OCI-M2 (cell line): ENCODE measurements around the gene MOGAT2.
"Not testable (repeated sequence)": the region's sequence is repeated elsewhere in the genome, so short reads cannot be mapped to it uniquely, and the experiment has no call there.

Experiments
- DNase-seq: peaks from one replicate; lab custom pipeline; 2025; ENCODE audit not compliant: unreplicated experiment; lab: John Stamatoyannopoulos, UW

MOGAT2 gene

DNA sequence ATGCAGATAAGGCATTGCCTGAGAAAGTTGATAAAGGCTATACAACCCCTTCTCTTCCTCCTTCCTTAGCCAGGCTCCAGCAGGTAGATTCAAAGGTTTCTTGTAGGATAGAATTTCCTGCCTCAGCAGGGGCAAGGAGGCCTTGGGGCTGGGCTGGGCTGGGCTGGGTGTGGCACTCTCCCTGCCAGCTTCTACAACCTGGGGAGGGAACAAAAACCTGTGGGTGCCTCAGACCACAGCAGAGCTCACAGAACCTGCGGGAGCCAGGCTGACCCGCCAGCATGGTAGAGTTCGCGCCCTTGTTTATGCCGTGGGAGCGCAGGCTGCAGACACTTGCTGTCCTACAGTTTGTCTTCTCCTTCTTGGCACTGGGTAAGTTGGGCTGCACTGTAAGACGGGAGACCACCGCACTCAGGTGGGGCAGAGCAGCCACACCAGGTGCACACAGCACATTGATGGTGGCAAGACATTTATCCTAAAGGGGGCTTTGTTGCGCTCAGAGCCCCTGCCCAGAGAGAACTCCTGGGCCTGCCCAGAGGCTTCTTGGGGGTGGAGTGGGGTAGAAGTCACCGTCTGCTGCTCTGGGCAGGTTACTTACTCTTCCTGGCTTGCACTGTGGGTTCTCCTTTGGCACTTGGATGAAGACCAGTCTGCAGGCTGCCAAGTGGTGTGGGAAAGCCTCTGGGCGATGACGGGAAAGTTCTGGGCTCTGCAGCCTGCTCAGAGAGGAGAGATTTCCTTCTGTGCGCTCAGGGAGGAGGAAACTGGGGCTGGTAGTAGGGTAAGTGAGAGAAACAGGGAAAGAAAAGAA lies at the start of gene MOGAT2:
MOGAT2 (plus strand) TSS at position 231 of the 811 bp plus-strand sequence; CDS start at position 282, 51 bp downstream.
- no peak for DNase-seq

DNA sequence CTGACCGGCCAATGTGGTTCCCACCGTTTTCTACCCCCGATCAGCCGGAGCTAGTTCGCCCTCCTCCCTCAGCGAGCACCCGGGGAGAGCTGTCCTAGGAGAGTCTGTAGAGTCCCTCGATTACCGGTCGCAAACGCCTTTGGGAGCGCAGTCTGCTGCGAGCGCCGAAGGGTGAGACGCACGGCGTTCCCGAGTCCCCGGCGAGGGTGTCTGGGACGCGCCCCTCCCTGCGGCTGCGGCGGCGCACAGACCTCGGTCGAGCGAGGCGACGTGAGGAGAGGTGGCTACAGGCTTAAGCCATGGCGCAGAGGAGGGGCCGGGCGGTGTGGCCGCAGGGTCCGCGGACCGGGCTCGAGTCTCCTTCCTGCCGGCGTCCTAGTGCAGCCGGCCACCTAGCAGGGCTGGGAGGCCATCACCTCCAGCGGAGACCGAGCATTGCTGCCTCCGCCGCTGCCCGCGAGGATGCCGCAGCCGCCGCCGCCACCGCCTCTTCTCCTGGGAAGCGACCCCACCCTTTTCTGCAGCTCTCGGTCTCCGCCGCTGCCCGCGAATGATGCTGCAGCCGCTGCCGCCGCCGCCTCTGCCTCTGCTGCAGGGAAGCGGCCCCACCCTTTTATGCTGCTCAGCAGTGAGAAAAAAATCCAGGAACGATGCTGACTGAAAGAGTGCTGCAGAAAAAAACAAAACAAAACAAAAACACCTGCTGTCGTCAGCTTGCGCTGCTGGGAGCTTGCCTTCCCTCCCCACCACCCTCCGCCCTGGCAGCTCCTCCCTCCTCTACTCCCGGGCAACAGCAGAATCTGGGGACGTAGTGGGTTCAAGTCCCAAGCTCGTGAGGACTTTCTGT lies 49.0 kb upstream of the MOGAT2 start, which contains the start of gene MAP6:
MAP6 (minus strand) TSS at position 588 of the 847 bp plus-strand sequence. CDS start 669 bp downstream, outside the sequence.
- DNase-seq, result no peak

DNA sequence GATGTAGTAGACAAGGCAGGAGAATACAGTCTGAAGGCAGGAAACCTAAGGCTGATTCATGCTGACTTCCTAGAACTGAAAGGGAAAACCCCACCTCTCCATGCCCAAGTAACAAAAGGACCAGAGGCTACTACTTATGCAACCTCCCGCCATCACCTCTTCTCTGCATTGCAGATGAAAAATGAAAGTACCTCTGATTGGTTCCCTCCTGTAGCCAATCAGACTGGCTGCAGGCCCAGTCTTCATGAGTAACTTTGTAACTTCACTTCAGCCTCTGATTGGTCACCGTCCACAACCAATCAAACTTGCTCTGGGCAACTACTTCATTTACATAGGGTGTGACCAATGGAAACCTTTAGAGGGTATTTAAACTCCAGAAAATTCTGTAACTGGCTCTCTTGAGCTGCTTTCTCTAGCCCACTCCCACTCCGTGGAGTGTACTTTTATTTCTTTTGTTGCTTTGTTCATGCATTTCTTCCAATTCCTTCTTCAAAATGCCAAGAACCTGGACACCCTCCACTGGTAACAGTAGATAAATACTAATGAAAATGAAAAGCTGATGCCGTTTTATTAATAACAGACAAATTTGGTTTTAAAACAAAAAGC lies 43.6 kb upstream of the MOGAT2 start:
- no peak for DNase-seq

DNA sequence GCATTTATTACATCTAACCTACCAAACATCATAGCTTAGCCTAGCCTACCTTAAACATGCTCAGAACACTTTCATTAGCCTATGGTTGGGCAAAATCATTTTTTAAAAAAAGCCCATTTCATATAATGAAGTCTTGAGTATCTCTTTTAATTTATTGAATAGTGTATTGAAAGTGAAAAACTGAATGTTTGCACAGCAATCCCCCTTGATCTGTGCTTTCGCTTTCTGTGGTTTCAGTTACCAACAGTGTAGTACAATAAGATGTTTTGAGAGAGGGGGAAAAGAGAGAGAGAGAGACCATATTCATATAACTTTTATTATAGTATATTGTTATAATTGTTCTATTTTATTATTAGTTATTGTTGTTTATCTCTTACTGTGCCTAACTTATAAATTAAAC lies 40.4 kb upstream of the MOGAT2 start:
- DNase-seq, result no peak

DNA sequence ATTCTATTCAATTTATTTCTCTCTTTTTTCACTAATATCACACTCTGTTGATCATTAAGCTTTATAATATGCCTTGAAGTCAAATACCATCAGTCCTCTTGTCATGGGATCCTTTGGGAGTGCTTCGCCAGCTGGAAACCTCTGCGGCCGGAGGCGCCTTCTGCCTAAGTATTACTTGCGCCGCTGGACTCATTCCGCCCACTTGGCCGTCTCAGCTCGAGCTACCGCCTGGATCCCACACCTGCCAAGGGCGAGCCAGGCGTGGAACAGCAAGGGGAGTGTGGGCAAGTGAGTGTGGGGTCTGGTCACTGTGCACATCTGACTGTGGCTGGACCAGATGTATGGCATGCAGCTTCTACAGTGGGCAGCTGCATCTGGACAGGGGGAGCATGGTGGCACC lies 39.7 kb upstream of the MOGAT2 start:
- no peak for DNase-seq

DNA sequence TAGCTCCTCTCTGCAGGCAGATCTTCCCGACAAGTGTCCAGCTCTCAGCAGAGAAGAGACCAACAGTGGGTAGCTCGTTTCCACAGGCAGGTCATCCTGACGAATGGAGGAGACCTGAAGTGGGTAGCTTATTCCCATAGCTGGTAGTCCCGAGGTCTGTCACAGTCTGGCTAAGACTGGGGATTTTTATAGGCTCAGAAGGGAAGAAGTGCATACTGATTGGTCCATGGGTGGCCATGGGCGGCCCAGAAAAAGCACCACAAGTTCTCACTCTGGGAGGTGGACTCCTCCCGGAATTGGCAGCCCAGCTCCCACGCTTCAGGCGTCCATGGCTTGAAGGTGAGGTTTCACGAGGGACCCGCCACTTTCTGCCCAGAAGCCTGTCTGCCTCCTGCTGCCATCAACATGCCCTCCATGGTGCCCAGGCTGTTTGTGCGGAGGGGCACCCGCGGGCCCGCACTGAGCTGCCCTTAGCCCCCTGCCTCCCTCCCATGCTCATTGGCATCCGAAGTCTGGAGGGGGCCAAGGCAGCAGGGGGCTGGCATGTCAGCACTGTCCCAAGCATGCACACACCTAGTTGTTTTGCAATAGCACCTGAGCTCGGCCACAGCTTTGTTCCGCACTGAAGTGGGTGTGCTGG lies 38.9 kb upstream of the MOGAT2 start:
- no peak for DNase-seq

DNA sequence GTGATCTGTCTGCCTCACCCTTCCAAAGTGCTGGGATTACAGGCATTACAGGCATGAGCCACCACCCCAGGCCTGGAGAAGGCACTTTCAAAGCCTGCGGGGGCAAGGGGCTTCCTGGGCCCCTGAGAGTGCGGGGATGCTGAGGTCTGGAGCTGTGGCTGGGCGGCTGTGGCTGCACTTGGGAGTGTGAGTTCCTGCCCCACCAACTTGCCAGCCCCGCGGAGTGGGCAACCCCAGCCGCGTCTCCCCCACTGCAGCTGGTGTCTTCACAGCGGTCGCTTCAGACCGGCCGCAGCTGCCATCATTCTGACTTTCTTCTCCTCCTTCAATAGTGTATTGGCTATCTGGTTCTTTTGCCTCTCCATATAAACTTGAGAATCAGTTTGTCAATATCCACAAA lies 38.1 kb upstream of the MOGAT2 start:
- DNase-seq, result no peak

DNA sequence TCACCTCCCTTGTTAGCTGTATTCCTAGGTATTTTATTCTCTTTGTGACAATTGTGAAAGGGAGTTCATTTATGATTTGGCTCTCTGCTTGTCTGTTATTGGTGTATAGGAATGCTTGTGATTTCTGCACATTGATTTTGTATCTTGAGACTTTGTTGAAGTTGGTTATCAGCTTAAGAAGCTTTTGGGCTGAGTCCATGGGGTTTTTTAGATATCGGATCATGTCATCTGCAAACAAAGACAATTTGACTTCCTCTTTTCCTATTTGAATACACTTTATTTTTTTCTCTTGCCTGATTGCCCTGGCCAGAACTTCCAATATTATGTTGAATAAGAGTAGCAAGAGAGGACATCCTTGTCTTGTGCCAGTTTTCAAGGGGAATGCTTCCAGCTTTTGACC lies 33.8 kb upstream of the MOGAT2 start:
- DNase-seq, result not testable (repeated sequence)

DNA sequence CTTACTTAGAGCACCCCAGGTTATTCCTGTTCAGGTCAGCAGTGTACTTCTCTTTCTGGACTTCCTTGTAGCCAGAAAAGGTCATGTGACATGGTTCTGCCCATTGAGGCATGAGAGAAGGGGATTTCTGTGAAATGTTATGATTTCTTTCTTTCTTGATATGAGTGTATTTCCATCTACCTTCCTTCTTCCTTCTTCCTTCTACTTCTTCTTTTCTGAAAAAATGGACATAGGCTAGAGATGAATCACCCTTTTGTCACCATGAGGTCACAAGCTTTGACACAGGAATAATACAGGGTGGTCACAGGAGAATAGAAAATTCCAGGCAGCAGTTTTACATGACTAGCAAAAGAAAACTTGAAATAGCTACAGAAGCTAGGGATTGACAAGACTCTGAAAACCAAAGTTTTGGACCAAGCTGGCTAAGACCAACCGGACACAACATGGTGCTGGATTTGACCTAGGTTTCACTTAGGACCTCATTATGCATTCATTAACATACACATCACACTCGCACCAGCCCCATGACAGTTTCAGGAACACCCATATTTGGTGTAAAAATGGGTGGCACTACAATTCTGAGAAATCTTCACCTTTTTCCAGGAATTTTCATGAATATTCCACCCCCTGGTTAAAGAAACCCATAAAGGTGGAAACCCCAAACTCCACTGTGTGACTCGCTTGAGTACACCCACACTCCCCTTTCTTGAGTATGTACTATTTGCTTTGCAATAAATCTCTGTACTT lies 27.6 kb upstream of the MOGAT2 start:
- DNase-seq, result no peak

DNA sequence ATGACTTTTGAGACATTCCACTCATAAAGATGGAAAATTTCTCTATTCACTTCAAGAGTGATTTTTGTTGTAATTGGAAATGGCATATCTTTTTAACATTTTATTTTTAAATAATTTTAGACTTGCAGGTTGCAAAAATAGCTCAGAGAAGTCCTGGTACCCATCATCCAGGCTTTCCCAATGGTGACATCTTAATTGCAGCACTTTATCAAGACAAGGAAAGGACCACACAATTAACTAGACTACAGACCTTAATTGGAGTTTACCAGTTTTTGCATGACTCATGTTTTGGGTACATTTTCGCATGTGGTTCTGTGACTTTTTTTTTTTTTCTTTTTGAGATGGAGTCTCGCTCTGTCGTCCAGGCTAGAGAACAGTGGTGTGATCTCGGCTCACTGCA lies 25.8 kb upstream of the MOGAT2 start:
- DNase-seq, result no peak

DNA sequence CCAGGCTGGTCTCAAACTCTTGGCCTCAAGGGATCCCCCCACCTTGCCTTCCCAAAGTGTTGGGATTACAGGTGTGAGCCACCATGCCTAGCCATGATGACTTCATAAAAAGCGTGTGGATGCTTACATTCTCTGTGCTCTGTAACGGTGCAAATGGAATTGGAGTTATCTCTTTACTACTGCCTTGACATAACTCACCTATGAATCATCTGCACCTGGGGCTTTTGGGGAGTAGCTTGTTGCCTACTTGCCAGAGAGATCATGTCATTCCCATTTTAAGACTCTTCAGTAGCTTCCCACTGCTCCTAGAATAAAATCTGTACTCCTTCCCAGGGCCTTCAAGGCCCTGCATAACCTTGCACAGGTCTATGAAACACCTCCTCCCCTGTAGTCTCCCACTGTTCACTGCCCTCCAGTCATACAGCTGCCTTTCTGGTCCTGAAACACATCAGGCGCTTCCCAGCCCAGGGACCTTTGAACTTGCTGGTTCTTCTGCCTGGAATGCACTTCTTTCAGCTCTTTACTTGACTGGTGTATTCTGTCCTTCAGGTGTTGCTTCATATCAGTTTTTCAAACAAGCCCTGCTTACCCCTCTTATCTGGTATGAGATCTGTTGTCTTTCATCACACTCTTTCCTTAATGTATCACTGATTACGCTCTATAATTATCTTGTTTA lies 19.6 kb upstream of the MOGAT2 start:
- no peak for DNase-seq

DNA sequence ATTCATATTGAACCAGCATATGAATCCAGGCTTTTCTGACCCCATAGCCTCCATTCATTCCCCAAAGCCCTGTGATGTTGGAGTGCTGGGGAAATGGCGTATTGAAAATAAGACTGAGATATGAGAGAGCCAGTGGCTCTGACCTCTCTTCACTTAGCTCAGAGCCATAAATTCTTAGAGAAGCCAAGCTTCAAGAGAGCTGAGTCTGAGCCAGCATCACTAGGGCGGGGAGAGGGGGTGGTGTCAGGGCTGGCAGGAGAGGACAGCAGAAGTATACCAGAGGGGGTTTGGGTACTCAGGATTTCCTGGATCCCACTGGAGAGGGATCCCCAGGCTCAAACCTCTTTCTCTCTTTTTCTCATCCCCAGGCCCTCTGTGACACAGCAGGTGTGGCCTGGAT lies 16.7 kb upstream of the MOGAT2 start:
- DNase-seq, result no peak

DNA sequence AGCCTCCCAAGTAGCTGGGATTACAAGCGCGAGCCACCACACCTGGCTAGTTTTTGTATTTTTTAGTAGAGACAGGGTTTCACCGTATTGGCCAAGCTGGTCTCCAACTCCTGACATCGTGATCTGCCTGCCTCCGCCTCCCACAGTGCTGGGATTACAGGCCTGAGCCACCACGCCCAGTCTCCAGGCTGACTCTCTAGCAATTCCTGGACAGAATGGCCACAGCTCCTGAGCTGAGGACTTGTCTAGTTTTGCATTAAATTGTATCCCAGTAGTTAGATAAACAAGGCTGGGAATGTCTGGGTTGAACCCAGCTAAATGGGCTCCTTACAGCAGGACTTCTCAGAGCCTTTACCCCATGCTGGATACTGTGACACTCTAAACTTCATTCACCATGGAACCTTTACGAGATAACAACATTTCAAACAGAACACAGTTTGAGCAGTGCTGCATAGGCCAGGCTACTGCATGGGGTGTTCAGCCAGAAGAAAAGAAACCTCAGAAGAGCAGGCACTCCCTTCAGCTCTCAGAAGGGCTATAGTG lies 13.9 kb upstream of the MOGAT2 start:
- DNase-seq, result no peak

DNA sequence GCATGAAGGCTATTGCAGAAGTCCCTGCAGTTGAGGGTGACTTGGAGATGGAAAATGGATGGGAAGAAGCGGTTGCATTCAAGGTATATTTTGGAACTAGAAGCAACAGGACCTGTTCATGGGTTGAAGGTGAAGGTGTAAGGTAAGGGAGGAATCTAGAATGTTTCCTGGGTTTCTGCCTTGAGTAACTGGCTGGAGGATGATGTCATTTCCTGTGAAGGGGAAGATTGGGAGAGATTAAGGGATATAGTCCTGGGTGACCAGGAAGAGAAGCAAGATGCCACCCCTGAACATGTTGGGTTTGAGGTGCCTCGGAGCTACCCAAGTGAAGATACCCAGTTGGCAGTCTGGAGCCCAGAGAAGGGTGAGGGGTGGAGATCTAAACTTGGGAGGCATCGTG lies 12.1 kb upstream of the MOGAT2 start:
- DNase-seq, result no peak

DNA sequence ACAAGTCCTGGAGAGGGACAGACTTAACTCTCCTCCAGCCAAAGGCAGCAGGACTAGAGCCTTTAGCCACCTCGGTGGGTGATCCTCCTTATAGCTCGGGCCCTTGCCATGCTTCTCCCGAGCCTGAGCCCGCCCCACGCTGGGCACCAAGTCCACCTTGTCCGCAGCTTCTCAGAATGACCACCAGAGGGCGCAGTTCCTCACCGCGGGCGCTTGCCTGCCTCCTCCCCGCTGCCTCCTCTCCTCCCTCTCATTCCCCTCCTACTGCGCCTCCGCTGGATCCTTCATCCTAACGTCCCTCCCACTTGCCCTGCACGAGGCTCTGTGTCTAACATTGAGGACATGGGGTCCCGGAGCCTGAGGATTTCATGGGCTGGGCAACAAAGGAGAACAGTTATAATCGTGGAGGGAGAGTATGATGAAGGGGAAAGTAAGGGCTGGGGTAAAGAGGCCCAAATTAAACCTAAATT lies 11.3 kb upstream of the MOGAT2 start:
- peak; percentile 35 for DNase-seq

DNA sequence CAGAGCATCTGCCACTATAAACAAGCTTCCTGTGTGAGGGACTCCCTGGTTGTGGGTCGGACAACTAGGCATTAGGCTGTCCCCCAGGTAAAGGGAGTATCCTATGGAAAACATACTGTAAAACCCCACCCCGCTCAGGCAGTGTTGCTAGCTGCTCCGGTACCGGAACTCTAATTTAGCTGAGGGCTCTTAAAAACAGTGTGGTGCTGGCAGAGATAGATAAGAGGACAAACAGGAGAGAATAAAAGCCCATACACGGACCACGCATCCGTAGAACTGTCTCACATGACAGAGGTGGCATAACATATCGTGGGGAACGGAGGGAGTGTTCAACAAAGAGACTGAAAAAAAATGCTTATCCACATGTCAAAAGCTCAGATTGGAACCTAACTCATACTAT lies 3.4 kb upstream of the MOGAT2 start:
- DNase-seq, result peak; percentile 24

DNA sequence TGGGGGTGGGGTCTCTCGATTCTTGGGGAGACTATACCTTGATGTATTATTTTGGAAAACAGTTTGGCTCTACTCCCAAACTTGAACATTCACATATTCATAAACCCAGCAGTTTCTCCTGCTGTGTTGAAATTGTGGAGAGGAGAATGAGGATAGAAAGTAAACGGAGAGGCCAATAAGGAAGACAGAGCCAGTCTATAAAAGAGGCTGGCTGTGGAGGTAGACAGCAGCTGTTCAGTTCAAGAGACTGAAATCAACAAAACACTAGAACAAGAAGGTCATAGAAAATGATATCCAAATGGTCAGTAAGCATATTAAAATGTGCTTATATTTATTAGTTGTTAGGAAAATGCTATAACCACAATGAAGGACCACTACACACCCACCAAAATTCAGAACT lies 1.9 kb upstream of the MOGAT2 start:
- DNase-seq, result no peak

DNA sequence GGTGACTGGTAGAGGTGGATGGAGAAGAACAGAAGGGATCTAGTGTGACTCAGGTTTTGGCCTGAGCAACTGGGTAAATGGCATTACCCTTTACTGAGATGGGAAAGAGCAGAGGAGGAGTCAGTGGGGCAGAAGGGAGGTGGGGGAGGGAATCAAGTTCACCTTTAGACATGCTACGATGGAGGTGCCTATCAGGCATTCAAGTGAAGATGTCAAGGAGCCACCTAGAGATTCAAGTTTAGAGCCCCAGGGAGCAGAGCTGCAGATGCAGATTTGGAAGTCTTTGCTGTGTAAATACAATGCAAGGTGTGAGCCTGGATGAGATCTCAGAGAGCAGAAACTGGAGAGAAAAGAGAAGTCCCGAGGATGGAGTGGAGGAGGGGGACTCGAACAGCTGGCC lies 979 bp upstream of the MOGAT2 start:
- DNase-seq, result no peak
